ENCODE results near the gene MACROD2.

Gene MACROD2

DNA sequence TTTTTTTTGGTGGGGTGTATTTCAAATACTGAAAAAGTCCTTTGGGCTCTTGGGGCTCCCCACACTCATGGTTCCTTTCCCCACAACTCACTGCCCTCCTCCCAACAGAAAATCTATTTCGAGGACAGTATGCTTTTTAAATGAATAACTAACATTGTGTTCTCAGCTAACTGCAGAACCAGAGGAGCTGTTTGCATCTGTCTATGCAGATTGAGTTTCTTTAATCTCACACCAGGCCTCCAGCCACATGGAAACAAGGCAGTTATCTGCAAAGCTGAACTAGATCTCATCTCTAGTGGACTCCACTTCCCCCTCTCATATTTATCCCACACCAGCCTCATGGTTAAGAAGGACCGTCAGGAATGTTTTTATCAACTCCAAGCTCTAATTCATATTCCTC, 1622.8 kb downstream of the MACROD2 start:
- TF ChIP-seq, protein P1, sequence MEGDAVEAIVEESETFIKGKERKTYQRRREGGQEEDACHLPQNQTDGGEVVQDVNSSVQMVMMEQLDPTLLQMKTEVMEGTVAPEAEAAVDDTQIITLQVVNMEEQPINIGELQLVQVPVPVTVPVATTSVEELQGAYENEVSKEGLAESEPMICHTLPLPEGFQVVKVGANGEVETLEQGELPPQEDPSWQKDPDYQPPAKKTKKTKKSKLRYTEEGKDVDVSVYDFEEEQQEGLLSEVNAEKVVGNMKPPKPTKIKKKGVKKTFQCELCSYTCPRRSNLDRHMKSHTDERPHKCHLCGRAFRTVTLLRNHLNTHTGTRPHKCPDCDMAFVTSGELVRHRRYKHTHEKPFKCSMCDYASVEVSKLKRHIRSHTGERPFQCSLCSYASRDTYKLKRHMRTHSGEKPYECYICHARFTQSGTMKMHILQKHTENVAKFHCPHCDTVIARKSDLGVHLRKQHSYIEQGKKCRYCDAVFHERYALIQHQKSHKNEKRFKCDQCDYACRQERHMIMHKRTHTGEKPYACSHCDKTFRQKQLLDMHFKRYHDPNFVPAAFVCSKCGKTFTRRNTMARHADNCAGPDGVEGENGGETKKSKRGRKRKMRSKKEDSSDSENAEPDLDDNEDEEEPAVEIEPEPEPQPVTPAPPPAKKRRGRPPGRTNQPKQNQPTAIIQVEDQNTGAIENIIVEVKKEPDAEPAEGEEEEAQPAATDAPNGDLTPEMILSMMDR (IDR thresholded peaks at IDR 0.05; ENCODE audit: extremely low read depth, missing control alignments) = no peak
- DNase-seq (ENCODE audit: low spot score) = no peak

DNA sequence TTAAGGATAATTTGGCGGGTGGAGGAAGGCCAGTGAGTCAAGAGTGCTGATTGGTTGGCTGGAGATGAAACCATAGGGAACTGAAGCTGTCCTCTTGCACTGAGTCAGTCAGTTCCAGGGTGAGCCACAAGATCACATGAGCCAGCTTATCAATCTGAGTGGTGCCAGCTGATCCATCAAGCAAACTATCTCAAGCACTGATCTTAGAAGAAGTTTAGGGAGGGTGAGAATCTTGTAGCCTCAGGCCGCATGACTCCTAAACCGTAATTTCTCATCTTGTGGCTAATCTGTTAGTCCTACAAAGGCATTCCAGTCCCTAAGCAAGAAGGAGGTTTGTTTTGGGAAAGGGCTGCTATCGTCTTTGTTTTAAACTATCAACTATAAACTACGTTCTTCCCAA, 1623.6 kb downstream of the MACROD2 start:
- TF ChIP-seq, protein P1 (IDR thresholded peaks at IDR 0.05; ENCODE audit: extremely low read depth, missing control alignments) = no peak
- no peak for DNase-seq (ENCODE audit: low spot score)

DNA sequence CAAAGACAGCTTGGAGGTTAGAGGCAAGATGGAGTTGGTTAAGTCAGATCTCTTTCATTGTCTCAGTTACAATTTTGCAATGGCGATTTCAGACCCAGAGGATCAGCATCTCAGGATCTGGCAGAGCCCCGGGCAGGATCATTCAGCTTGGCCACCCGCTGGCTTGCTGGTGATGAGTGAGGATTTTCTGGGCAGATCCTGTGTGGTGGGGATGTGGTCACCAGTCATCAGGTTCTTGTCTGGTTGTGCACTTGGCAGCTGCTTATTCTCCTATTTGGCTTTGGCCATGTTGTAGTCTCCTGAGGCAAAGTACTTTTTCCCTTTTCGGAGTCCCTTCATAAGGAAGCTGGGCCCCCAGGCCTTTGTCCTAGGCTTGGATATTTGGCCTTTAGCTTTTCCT, 1624.0 kb downstream of the MACROD2 start:
- TF ChIP-seq, protein P1 (IDR thresholded peaks at IDR 0.05; ENCODE audit: extremely low read depth, missing control alignments) = no peak
- DNase-seq (ENCODE audit: low spot score) = no peak

DNA sequence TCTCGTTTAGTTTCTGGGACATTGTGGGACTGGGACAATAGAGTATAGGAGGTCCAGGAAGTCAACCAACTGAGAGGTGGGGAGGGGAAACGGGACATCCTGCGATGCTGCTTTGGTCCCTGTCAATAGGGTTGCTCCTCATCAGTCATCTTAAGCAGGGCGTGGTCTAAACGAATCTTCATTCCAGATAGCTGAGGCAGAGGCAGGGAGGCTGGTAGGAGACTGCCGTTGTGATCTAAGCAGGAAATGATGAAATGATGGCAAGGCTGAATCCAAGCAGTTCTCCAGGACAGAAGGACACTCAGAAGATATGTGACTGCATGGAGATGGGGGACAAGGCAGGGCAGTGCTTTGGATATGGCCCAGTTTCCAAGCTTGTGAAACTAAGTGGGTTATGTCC, 1624.5 kb downstream of the MACROD2 start:
- DNase-seq (ENCODE audit: low spot score) = no peak
- TF ChIP-seq, protein P1 (IDR thresholded peaks at IDR 0.05; ENCODE audit: extremely low read depth, missing control alignments) = no peak

DNA sequence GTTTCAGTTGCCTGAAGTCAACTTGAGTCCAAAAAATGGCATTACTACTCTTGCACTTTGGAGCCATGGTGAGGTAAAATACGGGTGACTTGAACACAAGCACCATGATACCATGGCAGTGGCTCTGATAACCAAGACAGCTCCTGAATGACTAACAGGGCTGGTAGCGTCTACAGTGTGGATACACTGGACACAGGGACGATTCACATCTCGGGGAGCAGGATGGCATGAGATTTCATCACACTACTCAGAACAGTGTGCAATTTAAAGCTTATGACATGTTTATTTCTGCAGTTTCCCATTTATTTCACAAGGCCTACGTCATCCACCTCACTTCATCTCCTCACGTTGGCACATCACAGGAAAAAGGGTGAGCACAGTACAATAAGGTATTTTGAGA, 1627.1 kb downstream of the MACROD2 start:
- TF ChIP-seq, protein P1 (IDR thresholded peaks at IDR 0.05; ENCODE audit: extremely low read depth, missing control alignments) = no peak

DNA sequence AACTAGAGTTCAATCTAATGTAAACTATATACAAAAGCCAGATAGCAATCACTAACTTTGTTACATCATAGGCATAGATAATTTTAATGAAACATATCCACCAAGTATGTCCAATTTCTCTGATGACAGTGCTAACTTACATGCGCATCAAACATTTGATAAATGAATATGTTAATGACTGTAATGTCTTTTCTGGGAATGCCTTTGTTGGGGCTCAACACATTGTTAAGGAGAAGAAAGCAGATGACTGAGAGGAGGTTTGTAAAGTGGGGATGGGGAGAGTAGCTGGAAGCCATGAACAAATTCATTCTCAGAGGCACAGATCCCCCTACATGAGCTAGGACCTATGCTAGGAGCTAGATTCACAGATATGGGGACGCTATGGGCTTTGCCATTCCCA, 1627.9 kb downstream of the MACROD2 start:
- TF ChIP-seq, protein P1 (IDR thresholded peaks at IDR 0.05; ENCODE audit: extremely low read depth, missing control alignments) = no peak
- no peak for DNase-seq (ENCODE audit: low spot score)

More for the DNA sequence above, 1627.1 kb downstream of the MACROD2 start:
- no peak for DNase-seq (ENCODE audit: low spot score)

DNA sequence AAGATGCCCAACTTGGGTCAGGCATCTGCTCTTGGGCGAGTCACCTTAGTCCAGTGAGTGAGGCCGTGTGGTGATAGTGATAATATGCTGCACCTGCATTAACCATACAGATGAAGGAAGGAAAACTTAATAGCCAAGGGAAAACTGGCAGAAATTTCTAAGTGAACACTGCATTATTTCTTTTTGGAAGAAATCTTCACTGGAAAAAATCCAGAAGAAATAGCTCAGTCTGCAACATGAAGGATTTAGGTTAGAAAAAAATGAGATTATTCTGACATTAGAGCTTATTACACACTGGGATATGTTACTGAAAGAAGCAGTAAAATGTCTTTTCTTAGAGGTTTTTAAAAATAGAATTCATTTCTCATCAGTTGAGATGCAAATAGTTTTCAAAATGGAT, 1630.7 kb downstream of the MACROD2 start:
- TF ChIP-seq, protein P1 (IDR thresholded peaks at IDR 0.05; ENCODE audit: extremely low read depth, missing control alignments) = no peak
- DNase-seq (ENCODE audit: low spot score) = no peak
